ENCODE measurements around the gene RNU6-9. TPM values are rescaled to one million over a fixed set of nuclear protein-coding genes. Genes with fewer than 3 reads are reported as not detected.

The RNU6-9 gene
- total and polyA plus RNA-seq, 7 donors = not detected

- TF ChIP-seq POLR2AphosphoS5 (IDR thresholded peaks at IDR 0.05) (no peak), POLR2A (IDR thresholded peaks at IDR 0.05) (no peak), EP300 (IDR thresholded peaks at IDR 0.05) (no peak)
- TF ChIP-seq, protein P1, sequence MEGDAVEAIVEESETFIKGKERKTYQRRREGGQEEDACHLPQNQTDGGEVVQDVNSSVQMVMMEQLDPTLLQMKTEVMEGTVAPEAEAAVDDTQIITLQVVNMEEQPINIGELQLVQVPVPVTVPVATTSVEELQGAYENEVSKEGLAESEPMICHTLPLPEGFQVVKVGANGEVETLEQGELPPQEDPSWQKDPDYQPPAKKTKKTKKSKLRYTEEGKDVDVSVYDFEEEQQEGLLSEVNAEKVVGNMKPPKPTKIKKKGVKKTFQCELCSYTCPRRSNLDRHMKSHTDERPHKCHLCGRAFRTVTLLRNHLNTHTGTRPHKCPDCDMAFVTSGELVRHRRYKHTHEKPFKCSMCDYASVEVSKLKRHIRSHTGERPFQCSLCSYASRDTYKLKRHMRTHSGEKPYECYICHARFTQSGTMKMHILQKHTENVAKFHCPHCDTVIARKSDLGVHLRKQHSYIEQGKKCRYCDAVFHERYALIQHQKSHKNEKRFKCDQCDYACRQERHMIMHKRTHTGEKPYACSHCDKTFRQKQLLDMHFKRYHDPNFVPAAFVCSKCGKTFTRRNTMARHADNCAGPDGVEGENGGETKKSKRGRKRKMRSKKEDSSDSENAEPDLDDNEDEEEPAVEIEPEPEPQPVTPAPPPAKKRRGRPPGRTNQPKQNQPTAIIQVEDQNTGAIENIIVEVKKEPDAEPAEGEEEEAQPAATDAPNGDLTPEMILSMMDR (IDR thresholded peaks at IDR 0.05) = no peak
- no peak overlapping the region for H3K27ac ChIP-seq
- no peaks in the 10 kb centered on the region for H3K9me3 ChIP-seq
- WGBS, 2 donors = 88 to 89% methylated on average over 38 of the region's 38 CpGs
- peaks cover 0 to 57% (median 46%) of the 10 kb centered on the region in 4 donors for H3K4me1 ChIP-seq
- no peak overlapping the region for H3K4me3 ChIP-seq
- intact Hi-C loops (cut with DNase I) = no loop called here
- no peak for DNase-seq
- peaks cover 0 to 13% (median 2%) of the 10 kb centered on the region in 3 donors for H3K27me3 ChIP-seq
- peaks cover 5 to 28% (median 9%) of the 10 kb centered on the region in 4 donors for H3K36me3 ChIP-seq
These were observed 26.4 kb upstream of the RNU6-9 start for GRCh38 chr19:866769-867300.

DNA sequence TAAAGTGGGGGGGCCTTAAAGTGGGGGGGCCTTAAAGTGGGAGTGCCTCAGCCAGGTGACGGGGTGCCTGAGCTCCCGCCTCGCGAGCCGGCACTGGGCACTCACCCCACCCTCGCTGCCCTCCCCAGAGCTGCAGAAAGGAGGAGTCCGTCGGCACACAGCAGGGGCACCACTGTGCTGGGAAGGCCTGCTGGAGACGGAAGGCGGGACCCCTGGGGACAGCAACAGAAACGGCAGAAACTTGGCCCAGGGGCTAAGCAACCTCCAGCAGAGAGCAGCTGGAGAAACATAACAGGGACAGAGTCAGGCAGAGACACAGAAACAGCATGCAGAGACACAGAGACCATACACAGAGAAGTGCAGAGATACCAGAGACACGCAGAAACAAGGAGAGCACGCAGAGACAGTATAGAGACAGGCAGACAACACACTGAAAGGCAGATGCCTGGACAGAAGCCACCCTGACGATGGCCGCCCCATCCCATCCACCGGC is 25.9 kb upstream of the RNU6-9 start:
- WGBS, 2 donors = 87% methylated on average over 16 of the region's 16 CpGs
- H3K9me3 ChIP-seq = no peaks in the 10 kb centered on the region

DNA sequence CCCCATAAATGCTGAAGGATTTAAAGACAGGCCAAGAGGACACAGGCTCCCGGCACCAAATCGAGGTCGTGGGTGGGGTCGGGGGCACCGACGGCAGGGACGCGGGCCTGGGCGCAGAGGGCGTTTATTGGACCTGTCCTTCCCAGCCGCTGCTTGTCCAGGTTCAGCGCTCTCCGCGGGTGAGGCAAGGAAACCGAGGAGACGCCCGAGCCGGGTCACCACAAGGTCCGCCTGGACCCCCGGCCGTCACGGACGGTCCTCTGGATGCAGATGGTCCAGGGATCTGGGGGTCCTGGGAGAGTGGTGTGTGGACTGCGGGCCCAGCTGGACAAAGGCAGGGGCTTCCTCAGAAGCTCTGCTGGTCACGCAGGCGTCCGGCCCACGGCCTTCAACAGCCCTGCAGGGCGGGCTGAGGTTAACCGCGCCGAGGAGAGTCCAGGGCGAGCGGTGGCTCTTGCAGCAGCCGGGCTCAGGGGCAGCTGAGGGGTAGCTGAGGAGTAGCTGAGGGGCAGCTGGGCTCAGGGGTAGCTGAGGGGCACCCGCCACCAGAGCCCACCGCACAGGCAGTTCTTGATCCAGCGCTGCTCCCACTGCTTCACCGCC is 25.3 kb upstream of the RNU6-9 start:
- no peak overlapping the region for H3K4me3 ChIP-seq
- TF ChIP-seq POLR2A (IDR thresholded peaks at IDR 0.05) = no peak
- TF ChIP-seq EP300 (IDR thresholded peaks at IDR 0.05) = no peak
- TF ChIP-seq POLR2AphosphoS5 (IDR thresholded peaks at IDR 0.05) = peak in 1 of 4 donors; percentile 1
- TF ChIP-seq, protein P1 (IDR thresholded peaks at IDR 0.05) = no peak
- H3K27ac ChIP-seq = peak overlapping the region in 3 of 4 donors; percentile 84 to 87 (median 85)
- H3K27me3 ChIP-seq = peaks cover 0 to 2% (median 0%) of the 10 kb centered on the region in 3 donors
- DNase-seq = no peak
- intact Hi-C loops (cut with DNase I) = no loop called here
- peaks cover 0 to 55% (median 47%) of the 10 kb centered on the region in 4 donors for H3K4me1 ChIP-seq
- peaks cover 5 to 36% (median 9%) of the 10 kb centered on the region in 4 donors for H3K36me3 ChIP-seq
- no peaks in the 10 kb centered on the region for H3K9me3 ChIP-seq
- WGBS, 2 donors = 92 to 95% methylated on average over 39 of the region's 39 CpGs

More for the DNA sequence above, 25.9 kb upstream of the RNU6-9 start:
- H3K27me3 ChIP-seq = peaks cover 0 to 8% (median 0%) of the 10 kb centered on the region in 3 donors
- intact Hi-C loops (cut with DNase I) = no loop called here
- peak overlapping the region in 2 of 4 donors; percentile 84 to 87 for H3K27ac ChIP-seq
- TF ChIP-seq, protein P1 (IDR thresholded peaks at IDR 0.05) = no peak
- TF ChIP-seq EP300 (IDR thresholded peaks at IDR 0.05) (no peak), POLR2A (IDR thresholded peaks at IDR 0.05) (no peak)
- H3K36me3 ChIP-seq = peaks cover 5 to 33% (median 9%) of the 10 kb centered on the region in 4 donors
- no peak for DNase-seq
- H3K4me3 ChIP-seq = no peak overlapping the region
- H3K4me1 ChIP-seq = peaks cover 0 to 57% (median 49%) of the 10 kb centered on the region in 4 donors

DNA sequence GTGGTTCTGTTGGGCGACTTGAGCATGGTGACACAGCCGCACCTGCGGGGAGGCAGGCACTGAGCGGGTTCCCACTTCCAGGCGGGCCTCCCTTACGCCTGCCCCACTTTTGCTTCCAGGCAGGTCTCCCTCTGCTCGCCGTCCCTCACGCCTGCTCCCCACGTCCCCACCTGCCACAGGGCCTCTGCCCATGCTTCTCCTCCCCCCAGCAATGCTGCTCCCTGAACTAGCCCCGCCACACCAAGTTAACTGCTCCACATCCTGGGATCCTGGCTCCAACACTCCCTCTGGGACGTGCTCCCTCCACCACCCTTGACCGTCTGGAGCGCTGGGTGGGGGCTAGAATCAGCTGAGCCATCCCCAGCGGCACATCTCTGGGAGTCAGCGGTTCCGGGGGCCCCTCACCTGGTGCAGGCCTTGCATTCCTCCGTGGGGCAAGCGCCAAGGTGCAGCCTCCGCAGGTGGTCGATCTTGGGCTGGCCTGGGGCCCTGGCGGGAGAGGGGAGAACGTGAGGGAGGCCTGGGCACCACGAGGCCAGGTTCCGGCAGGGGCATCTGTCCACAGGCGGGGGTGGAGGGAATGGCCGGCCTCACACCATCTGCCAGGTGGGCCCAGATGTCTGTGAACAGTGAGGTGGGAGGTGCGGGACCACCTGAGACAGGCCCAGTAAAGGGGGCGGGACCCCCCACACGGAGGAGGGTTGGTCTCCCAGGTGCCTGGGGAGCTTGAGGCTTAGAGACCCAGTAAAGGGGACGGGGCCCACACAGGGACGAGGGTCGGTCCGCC is 24.6 kb upstream of the RNU6-9 start:
- Histone ChIP-seq H3K9me3 (no peaks in the 10 kb centered on the region), H3K4me3 (no peak overlapping the region), H3K4me1 (peaks cover 0 to 48% (median 43%) of the 10 kb centered on the region in 4 donors), H3K27me3 (no peaks in the 10 kb centered on the region), H3K36me3 (peaks cover 6 to 40% (median 10%) of the 10 kb centered on the region in 4 donors), H3K27ac (peak overlapping the region; percentile 78 to 87 (median 84))
- no peak for TF ChIP-seq EP300 (IDR thresholded peaks at IDR 0.05)
- TF ChIP-seq POLR2A (IDR thresholded peaks at IDR 0.05) = no peak
- no peak for TF ChIP-seq POLR2AphosphoS5 (IDR thresholded peaks at IDR 0.05)
- TF ChIP-seq, protein P1 (IDR thresholded peaks at IDR 0.05) = no peak
- no peak for DNase-seq
- intact Hi-C loops (cut with DNase I) = no loop called here
- 92 to 93% methylated on average over 34 of the region's 34 CpGs for WGBS, 2 donors
